Endometrial microvascular endothelial cells (primary cell): Measurements from ENCODE around the gene RIN1. TPM values are rescaled to one million over a fixed set of nuclear protein-coding genes. Genes with fewer than 3 reads are reported as not detected.
"Not testable (repeated sequence)": the region's sequence is repeated elsewhere in the genome, so short reads cannot be mapped to it uniquely, and the experiment has no call there.

Experiments
- in situ Hi-C: cut with HindIII; loops from 2 replicates; pipeline ENCODE4 v1.10.0; 2017; ENCODE audit warnings: low sequenced_read_pairs, low pct_unique_long_range_greater_than_20kb; ENCODE audit errors: inconsistent ontology term
- total RNA-seq: library from RNA; depleted of rRNA; stranded (reverse); fragments of >200 nt; gene quantifications from one replicate; pipeline ENCODE4 v1.2.3, GENCODE V29; 2015; ENCODE audit errors: inconsistent ontology term

The RIN1 gene
- total RNA-seq, 1 donor from 2014 or later: 15.5 TPM

GRCh38 chr11:66361502-66361941 lies 25.3 kb upstream of the RIN1 start:
- in situ Hi-C loops: no loop called here

DNA sequence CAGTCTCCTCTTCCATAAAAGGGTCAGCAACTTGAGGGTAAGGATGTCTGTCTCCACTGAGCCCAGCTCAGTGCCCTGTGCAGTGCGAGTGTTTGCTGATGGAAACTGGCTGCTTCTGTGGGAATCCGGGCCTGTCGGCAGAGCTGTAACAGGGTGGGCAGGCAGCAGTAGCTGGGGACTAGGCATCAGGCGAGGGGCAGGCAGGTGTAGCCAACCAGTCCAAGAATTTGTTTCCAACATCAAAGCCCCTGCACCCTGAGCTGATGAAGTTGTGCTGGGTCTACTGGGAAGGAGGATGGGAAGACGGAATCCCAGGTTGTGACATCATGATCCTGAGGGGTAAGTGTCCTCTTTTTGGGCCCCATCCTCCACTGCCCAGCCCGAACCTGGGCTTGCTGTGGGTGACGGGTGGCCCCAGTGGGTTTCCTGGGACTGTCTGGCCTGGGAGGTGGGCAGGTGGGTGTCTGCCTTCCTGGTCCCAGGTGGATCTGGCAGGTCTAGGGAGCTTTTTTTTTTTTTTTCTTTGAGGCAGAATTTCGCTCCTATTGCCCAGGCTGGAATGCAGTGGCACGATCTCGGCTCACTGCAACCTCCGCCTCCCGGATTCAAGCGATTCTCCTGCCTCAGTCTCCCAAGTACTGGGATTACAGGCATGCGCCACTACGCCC lies 24.3 kb upstream of the RIN1 start:
- in situ Hi-C loops: no loop called here

DNA sequence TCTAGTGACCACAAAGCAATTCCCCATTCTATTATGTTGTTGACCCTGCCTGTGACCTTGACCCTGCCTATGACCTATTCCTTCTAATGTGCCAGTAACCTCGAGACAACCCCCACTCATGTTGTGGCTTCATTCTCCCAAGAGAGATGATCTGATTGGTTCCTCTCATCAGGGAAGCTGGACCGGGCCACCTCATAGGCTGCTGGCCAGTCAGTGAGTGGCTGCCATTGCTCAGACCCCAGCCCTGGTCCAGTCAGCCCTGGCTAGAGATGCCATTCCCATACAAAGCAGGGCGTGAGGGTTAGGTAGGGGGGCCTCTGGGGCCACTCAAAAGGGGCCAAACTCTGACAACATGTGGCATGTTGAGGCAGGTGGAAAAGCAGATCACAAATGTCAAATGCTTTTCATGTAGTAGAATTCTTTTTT lies 23.4 kb upstream of the RIN1 start:
- in situ Hi-C loops: no loop called here

- in situ Hi-C loops: not testable (repeated sequence)
These were observed 14.5 kb upstream of the RIN1 start for GRCh38 chr11:66350560-66351235.

- in situ Hi-C loops: no loop called here
These were observed 12.8 kb upstream of the RIN1 start for GRCh38 chr11:66349084-66349386.

- in situ Hi-C loops: no loop called here
These were observed 11.4 kb upstream of the RIN1 start, which contains the start of gene B4GAT1 for GRCh38 chr11:66347425-66348276. Gene B4GAT1, minus strand, starts transcription at chr11:66347629. Its CDS starts 84 bp downstream, at chr11:66347545.

DNA sequence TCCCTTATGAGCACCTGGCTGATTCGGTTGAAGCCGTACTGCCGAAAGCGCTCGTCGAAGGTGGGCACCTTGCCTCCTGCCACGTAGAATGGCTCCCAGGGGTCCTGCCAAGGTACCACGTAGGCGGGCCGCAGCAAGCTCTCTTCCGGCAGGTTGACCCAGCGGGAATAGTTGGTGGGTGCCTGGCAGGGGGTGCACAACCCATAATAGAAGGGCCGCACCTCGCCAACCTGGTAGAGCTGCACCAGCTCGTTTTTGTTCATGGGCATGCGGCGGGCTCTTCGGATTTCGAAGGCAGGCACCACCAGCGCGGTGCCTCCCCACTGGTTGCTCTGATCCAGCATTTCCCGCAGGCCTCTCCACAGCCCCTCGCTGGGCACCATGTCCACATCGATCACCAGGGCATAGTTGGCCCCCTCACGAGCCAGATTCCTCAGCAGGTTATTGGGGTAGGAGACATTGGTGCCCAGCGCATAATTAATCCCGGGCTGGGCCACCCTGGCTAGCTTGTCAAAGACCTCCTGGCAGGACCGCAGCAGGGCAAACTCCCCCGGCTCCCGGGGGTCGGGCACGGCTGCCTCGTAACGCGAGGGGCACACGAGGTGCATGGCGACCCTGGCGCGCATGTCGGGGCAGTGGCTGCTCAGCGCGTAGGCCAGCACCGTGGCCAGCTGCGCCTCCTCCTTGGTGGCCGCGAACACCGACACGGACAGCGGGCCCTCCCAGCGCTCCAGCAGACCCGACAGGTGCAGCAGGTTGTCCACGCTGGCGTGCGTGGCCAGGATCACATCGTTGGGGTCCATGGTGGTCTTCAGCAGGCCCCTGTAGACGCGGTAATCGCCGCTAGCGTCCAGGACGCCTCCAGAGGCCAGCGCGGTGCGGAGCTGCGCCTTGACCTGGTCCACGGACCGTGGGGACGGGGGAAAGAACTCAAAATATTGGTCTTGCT lies 10.5 kb upstream of the RIN1 start:
- in situ Hi-C loops: no loop called here

DNA sequence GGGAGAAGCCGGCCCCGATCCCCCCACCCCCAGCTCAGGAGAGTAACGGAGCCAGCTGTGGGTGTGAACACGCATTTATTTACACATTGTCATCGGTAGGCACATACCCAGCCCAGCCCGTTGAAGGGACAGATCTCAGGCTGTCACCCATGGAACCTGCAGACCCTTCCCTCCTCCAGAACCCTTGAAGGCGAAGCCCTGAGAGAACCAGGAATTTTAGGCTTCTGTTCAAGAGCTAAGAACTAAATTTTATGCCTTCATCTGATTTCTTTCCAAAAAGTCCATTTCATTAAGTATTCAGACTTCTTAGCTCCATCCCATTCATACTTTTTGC lies 9.0 kb upstream of the RIN1 start:
- in situ Hi-C loops: no loop called here

DNA sequence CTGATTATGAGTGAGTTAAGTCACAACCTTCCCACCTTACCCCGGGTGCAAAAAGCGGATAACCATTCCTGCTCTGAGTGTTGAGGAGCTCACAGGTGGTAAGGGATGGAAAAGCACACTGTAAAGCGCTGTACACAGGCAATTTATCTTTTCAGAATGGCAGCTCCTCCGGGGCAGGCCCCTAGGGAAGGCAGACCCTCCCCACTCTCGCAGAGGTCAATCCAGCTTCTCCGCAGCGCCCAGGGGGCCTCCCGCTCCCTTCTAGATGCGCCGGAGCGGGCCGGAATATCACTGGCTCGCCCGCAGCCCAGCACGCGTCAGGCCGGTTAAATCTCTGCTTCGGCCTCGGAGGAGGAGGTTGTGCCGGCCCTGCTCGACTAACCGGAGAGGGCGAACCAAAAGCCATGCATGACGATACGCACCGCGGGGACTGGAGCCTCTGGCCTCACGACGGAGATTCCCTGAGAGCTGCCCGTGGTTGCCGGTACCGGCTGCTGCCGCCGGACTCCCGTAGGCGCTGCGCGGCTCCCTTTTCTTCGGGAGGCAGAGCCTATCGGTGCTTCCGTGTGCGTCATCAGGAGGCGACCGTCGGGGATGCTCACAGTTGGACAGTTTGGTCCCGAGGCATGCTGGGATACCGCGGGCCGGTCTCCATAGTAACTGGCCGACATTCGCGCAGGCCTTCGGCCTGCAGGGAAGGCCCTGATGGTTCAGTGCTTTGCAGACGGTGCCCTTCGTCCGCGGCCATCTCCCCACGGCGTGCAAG lies 8.5 kb upstream of the RIN1 start, which contains the start of gene BRMS1:
TSS of gene BRMS1 (minus strand) at position 555 of the 766 bp plus-strand sequence. CDS start 2,870 bp downstream, outside the sequence.
- in situ Hi-C loops: no loop called here

DNA sequence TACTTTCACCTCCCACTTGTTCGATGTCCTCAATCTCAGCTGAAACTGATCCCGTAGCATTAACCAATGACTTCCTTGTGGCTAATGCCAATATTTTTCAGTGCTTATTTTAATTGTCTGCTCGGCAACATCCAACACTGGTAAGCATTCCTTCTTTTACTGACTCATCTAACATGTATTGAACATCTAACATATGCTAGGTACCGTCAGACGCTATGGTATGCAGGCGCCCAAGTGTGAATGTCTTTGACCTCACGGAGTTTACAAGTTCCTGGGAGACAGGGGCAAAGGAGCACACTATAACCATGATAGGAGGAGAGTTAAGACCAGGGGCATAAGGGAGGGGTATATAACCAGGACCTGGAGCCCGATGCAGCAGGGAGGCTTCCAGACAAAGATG lies 6.9 kb upstream of the RIN1 start:
- in situ Hi-C loops: no loop called here

DNA sequence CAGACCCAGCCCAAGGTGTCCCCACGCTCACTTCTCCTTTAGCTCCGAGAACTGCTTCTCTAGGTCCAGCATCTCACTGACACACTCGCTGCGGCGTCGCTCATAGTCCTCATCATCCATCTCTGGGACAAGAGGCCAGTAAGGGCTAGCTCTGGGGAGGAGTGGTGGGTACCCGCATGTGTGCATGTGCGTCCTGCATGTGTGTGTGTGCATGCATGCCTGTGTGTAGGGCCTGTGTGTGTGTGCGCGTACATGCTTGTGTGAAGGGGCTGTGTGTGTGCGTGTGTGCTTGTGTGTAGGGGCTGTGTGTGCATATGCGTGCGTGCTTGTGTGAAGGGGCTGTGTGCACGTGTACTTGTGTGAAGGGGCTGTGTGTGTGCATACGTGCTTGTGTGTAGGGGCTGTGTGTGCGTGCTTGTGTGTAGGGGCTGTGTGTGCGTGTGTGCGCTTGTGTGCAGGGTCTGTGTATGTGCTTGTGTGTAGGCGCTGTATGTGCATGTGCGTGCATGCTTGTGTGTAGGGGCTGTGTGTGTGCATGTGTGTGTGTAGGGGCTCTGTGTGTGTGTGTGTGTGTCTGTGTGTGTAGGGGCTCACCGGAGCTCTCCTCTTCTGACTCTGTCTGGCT lies 5.4 kb upstream of the RIN1 start:
- in situ Hi-C loops: no loop called here

DNA sequence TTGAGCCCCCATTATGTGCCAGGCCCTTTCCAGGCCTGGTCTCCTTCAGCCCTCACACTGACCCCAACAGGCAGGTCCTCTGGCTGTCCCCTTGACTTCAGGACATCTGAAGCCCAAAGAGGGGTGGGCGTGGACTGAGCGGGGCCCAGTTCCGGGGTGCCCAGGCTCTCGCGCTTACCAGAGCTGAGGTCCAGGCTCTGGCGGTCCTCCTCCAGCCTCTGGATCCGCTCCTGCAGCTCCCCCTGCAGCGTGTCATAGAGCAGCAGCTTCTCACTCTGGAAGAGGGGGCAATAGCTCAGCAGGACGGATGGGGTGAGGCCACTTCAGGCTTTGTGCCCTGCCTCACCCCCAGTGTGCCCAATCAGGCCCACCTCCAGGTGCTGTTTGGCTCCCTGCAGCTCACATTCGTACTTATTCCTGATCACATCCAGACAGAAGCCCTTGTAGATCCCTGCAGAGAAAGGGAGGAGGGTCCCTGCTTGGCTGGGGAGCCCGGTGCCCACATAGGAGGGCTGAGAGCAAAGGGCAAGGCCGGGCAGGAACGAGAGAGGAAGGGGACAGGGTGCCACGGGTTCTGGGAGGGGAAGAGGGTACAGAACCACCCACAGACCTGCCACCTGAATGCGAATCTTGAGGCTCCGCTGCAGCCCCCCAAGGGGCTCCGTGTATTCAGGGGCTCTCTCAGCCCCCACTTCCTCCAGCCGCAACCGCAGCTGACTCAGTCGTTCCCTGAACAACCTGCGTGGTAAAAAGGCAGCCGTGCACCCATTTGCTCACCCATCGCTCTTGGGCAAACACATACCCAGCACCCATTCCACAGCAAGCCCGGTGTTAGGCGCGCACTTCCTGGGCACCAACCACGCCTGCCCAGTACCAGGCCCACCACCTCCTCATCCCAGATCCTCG lies 4.6 kb upstream of the RIN1 start:
- in situ Hi-C loops: no loop called here

DNA sequence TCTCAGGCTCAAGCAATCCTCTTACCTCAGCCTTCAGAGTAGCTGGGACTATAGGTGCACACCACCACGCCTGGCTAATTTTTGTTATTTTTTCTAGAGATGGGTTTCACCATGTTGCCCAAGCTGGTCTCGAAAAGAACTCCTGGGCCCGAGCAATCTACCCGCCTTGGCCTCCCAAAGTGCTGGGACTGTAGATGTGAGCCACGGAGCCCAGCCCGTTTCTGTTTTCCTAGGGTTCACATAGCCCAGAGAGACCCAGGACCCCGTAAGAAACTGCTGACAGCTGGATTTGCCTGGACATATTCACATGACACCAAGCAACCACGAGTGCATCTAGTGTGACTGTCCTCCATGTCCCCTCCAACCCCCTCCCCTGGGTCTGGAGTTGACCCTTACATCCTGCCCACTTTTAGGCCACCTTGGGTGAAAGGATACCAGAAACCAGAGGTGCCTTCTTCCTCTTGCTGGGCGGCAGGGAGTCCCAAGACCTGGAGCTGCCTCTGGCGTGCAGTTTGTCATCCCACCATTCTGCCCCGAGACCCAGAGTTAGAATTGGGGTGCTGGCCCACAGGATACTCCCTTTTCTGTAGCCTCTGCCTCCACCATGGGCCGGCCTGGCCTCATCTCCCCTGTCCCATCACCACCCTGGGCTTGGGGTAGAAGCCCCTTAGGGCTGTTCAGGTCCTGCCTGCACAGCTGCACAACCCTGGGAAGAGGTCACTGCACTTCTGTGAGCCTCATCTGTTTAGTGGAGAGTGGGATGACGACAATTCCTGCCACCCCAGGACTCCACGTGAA lies 3.7 kb upstream of the RIN1 start:
- in situ Hi-C loops: no loop called here

DNA sequence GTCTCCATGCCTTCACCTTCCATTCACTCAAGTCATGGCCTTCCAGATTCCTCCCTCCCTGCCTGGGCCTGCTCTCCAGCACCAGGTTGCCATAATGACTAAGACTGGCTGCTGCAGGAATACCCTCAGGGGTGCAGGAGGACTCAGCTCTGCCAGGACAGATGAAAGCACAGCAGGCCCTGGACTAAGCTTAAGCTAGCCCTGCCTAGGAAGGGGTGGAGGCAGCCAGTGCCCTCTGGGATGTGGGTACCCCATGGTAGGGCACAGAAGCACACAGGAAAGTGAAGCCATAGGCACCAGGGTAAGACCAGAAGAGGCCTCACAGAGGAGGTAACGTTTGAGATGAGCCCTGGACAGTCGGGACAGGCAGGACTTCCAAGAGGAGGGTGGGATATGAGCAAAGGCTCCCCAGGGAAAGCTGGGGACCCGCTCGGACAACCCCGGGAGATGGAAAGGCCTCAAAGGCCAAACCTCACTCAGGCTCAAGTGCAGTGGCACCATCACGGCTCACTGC lies 3.0 kb upstream of the RIN1 start:
- in situ Hi-C loops: no loop called here

GRCh38 chr11:66338276-66339161 lies 2.3 kb upstream of the RIN1 start:
- in situ Hi-C loops: no loop called here
